LNCAP (cell line): Measurements from ENCODE around the gene SAP30.

Source experiments
- TF ChIP-seq, protein P1 (sequence below): fragments of 450-650 bp; IDR thresholded peaks from 2 replicates; pipeline ENCODE4 v1.5.1; 2017; ENCODE audit warnings: mild to moderate bottlenecking

Gene SAP30

DNA sequence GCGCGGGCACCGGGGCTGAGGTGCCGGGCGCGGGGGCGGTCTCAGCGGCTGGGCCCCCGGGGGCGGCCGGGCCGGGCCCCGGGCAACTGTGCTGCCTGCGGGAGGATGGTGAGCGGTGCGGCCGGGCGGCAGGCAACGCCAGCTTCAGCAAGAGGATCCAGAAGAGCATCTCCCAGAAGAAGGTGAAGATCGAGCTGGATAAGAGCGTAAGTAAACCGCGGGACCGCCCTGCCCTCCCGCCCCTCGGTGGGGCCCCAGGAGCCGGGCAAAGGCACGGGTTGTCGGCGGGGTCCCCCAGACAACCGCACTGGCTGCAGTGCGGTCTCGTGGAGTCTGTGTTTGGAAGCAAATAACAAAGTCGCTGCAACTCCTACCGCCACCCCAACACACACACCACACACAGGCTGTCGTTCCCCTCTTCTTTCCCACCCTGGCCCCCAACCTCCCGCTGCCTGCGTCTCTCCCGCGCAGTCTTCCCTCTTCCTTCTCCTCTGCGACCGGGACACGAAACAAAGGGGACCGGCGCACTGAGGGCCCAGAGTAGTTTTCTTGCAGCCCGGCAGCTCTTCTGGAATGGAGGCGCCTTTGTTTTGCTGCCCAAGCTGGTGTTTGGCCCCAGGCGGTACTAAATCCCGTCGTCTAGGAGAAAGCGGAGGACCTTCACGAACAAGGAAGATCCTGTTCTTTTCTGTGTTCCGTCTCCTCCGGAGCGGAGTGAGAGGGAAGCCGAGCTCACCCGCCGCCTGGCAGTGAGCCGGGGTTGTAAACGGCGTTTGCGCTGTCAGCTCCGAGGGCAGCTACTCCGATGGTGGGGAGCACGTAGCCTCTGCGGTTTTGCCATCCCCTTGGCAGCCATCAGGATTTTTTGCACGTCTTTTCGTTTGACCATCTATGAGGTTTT lies 788 bp downstream of the SAP30 start:
- TF ChIP-seq, protein P1, sequence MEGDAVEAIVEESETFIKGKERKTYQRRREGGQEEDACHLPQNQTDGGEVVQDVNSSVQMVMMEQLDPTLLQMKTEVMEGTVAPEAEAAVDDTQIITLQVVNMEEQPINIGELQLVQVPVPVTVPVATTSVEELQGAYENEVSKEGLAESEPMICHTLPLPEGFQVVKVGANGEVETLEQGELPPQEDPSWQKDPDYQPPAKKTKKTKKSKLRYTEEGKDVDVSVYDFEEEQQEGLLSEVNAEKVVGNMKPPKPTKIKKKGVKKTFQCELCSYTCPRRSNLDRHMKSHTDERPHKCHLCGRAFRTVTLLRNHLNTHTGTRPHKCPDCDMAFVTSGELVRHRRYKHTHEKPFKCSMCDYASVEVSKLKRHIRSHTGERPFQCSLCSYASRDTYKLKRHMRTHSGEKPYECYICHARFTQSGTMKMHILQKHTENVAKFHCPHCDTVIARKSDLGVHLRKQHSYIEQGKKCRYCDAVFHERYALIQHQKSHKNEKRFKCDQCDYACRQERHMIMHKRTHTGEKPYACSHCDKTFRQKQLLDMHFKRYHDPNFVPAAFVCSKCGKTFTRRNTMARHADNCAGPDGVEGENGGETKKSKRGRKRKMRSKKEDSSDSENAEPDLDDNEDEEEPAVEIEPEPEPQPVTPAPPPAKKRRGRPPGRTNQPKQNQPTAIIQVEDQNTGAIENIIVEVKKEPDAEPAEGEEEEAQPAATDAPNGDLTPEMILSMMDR = no peak

DNA sequence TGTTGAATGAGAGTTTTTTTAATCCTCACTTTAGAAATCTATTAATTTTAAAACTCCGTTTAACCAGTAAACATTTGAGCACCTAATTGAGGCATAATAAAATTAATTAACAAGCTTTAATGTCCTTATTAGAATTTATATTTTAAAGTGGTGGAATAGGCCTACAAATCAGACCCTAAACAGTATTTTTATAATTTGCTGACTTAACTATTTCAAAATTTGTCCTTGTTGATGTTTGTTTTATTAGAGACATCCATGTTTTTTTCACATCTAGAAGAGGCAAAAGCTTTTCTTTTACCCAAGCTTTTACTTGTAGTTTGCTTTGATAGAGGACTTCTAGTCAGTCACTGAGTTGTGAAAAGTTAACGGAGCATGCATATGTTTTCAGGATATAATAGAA lies 3.8 kb downstream of the SAP30 start:
- TF ChIP-seq, protein P1 = no peak

DNA sequence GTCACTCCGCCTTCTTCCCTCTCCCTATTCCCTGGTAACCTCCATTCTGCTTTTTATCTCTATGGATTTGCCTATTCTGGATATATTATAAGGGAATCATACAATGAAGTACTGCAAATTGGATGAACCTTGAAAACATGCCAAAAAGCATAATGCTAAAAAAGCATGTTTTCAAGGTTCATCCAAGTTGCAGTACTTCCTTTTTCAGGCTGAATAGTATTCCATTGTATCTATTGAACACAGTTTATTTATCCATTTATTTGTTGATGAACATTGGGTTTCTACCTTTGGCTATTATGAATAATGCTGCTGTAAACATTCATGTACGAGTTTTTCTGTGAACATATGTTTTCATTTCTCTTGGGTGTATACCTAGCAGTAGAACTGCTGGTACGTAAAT lies 9.2 kb downstream of the SAP30 start:
- TF ChIP-seq, protein P1 = no peak

DNA sequence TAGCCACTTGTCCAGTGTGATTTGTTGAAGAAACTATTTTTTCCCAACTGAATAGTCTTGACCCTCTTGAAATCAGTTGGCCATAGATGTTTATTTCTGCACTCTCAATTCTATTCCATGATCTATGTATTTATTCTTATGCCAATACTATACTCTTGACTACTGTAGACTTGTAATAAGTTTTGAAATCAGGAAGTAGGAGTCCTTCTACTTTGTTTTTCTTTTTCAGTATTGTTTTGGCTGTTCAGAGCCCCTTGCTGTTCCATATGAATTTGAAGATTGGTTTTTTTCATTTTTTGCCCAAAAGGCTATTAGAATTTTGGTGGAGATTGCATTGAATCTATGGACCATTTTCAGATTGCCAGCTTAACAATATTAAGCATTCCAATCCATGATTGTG lies 10.2 kb downstream of the SAP30 start:
- TF ChIP-seq, protein P1 = no peak

DNA sequence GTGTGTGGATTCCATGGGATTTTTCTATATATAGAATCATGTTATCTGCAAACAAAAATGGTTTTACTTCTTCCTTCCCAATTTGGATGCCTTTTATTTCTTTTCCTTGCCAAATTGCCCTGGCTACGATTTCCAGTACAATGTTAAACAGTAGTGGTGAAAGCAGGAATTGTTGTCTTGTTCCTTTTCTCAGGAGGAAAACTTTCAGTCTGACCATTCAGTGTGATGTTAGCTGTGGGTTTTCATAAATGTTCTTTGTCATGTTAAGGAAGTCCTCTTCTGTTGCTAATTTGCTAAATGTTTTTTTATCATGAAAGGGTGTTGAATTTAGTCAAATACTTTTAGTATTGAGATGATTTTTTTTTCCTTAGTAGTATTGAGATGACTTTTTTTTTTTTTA lies 10.9 kb downstream of the SAP30 start:
- TF ChIP-seq, protein P1 = no peak

DNA sequence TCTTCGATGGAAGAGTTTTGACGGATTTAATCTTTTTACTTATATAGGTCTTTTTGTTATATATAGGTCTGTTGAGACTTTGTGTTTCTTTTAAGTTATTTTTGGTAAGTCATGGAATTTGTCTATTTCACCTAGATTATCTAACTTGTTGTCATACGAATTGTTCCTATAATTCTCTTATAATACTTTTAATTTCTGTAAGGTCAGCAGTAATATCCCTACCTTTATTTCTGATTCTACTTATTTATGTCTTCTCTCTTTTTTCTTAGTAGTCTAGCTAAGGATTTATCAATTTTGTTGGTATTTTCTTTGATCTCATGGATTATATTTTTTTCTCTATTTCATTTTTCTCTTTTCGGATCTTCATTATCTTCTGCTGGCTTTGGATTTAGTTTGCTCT lies 11.6 kb downstream of the SAP30 start:
- TF ChIP-seq, protein P1 = no peak

DNA sequence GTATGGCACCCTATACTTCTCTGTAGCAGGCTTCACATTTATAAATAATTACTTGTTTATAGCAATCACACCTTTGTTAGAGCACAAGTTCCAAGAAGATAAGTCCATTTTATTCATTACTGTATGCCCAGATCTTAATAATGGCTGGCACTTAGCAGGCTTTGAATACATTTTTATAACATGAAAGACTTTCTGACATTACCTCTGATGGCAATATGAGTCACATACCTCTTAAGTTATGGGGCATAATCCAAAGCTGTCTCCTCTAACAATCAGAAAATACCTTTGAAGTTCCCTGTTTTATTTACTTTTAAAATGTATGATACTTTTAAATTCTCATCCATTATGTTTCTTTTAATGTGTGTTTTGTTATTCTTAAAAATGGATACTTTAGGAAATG lies 16.0 kb downstream of the SAP30 start:
- TF ChIP-seq, protein P1 = no peak
